ENCODE measurements around the gene BTRC.
"Not testable (repeated sequence)": the region's sequence is repeated elsewhere in the genome, so short reads cannot be mapped to it uniquely, and the experiment has no call there.

BTRC gene

DNA sequence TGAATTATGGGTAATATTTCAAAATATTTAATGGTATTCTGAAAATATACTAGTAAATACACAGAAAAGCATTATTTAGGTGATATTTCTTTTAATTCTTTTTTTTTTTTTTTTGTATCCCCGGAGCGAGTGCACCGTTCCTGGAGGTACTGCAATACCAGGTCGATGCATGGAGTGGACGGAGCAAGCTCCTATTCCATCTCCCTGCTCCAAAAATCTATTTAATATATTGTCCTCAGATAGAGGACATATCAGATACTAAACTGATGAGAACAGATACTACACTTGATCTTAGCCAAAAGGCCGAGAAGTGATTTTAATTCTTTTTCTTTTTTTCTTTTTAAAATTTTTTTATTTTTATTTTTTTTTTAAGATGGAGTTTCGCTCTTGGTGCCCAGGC lies 10.8 kb downstream of the BTRC start:
- Histone ChIP-seq H3K36me3 (ENCODE audit: low read length) (no peaks in the 10 kb centered on the region), H4K20me1 (ENCODE audit: low read depth, low read length) (no peaks in the 10 kb centered on the region), H3K79me2 (ENCODE audit: insufficient read depth, low read length) (no peaks in the 10 kb centered on the region), H3K4me2 (ENCODE audit: low read depth, low read length, poor library complexity, severe bottlenecking) (no peak overlapping the region), H3F3A (ENCODE audit: insufficient read depth) (no peaks in the 10 kb centered on the region), H3K27ac (ENCODE audit: low read depth, low read length) (no peak overlapping the region), H3K9me3 (ENCODE audit: insufficient read depth, low read length) (no peaks in the 10 kb centered on the region), H3K9ac (ENCODE audit: low read length) (no peak overlapping the region), H2AFZ (ENCODE audit: low read depth, low read length, severe bottlenecking) (no peak overlapping the region), H3K9me2 (replicated peaks; ENCODE audit: insufficient read depth, low read length) (no peaks in the 10 kb centered on the region), H3K4me3 (ENCODE audit: insufficient read depth, low read length, poor library complexity, severe bottlenecking) (no peak overlapping the region), H3K27me3 (ENCODE audit: low read length) (no peaks in the 10 kb centered on the region)
- no peak for TF ChIP-seq EZH2phosphoT487 (conservative IDR thresholded peaks at IDR 0.05; ENCODE audit: low read length)
- TF ChIP-seq, protein P1, sequence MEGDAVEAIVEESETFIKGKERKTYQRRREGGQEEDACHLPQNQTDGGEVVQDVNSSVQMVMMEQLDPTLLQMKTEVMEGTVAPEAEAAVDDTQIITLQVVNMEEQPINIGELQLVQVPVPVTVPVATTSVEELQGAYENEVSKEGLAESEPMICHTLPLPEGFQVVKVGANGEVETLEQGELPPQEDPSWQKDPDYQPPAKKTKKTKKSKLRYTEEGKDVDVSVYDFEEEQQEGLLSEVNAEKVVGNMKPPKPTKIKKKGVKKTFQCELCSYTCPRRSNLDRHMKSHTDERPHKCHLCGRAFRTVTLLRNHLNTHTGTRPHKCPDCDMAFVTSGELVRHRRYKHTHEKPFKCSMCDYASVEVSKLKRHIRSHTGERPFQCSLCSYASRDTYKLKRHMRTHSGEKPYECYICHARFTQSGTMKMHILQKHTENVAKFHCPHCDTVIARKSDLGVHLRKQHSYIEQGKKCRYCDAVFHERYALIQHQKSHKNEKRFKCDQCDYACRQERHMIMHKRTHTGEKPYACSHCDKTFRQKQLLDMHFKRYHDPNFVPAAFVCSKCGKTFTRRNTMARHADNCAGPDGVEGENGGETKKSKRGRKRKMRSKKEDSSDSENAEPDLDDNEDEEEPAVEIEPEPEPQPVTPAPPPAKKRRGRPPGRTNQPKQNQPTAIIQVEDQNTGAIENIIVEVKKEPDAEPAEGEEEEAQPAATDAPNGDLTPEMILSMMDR (IDR thresholded peaks at IDR 0.05; ENCODE audit: insufficient read depth, low read length, poor library complexity, severe bottlenecking): no peak

DNA sequence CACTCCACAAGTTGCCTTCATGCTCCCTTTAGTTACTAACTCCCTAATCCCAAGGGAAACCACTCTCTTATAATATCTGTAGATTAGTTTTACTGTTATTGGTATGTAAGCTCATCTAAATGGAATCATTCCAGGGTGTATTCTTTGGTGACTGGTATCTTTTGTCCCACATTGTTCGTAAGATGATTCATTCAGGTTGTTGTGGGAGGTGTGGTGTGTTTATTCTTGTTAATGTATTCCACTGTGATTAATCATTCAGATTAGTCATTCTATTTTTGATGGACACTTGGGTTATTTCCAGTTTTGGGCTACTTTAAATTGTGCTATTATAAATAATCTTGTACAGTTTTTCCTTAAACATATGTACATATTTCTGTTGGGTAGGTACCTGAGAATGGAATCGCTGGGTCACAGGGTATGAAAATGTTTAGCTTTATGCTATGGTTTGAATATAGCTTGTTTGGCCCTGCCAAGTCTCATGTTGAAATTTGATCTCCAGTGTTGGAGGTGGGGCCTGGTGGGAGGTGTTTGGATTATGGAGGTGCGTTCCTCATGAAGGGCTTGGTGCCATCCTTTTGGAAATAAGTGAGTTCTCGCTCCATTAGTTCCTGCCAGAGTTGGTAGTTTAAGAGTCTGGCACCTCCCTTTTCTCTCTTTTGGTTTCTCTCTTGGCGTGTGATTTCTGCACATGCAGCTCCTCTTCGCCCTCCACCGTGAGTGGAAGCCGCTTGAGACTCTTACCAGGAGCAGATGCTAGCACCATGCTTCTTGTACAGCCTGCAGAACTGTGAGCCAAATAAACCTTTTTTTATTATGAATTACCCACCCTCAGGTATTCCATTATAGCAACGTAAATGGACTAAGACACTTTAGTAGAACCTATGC lies 13.8 kb downstream of the BTRC start:
- H3K27ac ChIP-seq (ENCODE audit: low read depth, low read length): no peak overlapping the region
- H4K20me1 ChIP-seq (ENCODE audit: low read depth, low read length): no peaks in the 10 kb centered on the region
- no peaks in the 10 kb centered on the region for H3K9me3 ChIP-seq (ENCODE audit: insufficient read depth, low read length)
- TF ChIP-seq, protein P1 (IDR thresholded peaks at IDR 0.05; ENCODE audit: insufficient read depth, low read length, poor library complexity, severe bottlenecking): no peak
- TF ChIP-seq EZH2phosphoT487 (conservative IDR thresholded peaks at IDR 0.05; ENCODE audit: low read length): no peak
- H3K4me2 ChIP-seq (ENCODE audit: low read depth, low read length, poor library complexity, severe bottlenecking): no peak overlapping the region
- no peak overlapping the region for H3K9ac ChIP-seq (ENCODE audit: low read length)
- no peaks in the 10 kb centered on the region for H3F3A ChIP-seq (ENCODE audit: insufficient read depth)
- H3K4me3 ChIP-seq (ENCODE audit: insufficient read depth, low read length, poor library complexity, severe bottlenecking): no peak overlapping the region
- no peaks in the 10 kb centered on the region for H3K27me3 ChIP-seq (ENCODE audit: low read length)
- no peaks in the 10 kb centered on the region for H3K36me3 ChIP-seq (ENCODE audit: low read length)
- no peak overlapping the region for H2AFZ ChIP-seq (ENCODE audit: low read depth, low read length, severe bottlenecking)
- no peaks in the 10 kb centered on the region for H3K9me2 ChIP-seq (replicated peaks; ENCODE audit: insufficient read depth, low read length)
- H3K79me2 ChIP-seq (ENCODE audit: insufficient read depth, low read length): no peaks in the 10 kb centered on the region

DNA sequence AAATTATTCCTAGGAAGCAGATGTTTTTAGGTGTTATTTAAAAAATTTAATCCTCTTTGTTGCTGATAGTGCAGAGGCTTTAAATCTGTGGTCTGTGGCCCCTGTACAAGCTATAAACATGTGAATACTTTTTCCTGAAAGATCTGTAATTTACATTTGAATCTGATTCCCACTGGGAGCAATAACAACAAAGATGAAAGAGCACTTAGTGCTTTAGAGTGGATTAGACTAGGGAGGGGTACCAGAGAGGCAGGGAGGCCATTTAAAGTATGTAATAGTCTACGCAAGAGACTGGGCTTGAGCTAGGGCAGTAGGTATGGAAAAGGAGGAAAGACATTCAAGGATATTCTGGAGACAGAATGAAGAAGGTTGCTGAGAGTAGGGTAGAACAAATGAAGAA lies 19.1 kb downstream of the BTRC start:
- Histone ChIP-seq H3K9me3 (ENCODE audit: insufficient read depth, low read length) (no peaks in the 10 kb centered on the region), H3K9me2 (replicated peaks; ENCODE audit: insufficient read depth, low read length) (no peaks in the 10 kb centered on the region), H3K36me3 (ENCODE audit: low read length) (no peaks in the 10 kb centered on the region), H3F3A (ENCODE audit: insufficient read depth) (no peaks in the 10 kb centered on the region), H3K4me3 (ENCODE audit: insufficient read depth, low read length, poor library complexity, severe bottlenecking) (no peak overlapping the region), H3K79me2 (ENCODE audit: insufficient read depth, low read length) (no peaks in the 10 kb centered on the region), H3K4me2 (ENCODE audit: low read depth, low read length, poor library complexity, severe bottlenecking) (no peak overlapping the region), H2AFZ (ENCODE audit: low read depth, low read length, severe bottlenecking) (no peak overlapping the region), H3K27me3 (ENCODE audit: low read length) (no peaks in the 10 kb centered on the region), H4K20me1 (ENCODE audit: low read depth, low read length) (no peaks in the 10 kb centered on the region), H3K9ac (ENCODE audit: low read length) (no peak overlapping the region), H3K27ac (ENCODE audit: low read depth, low read length) (no peak overlapping the region)
- no peak for TF ChIP-seq EZH2phosphoT487 (conservative IDR thresholded peaks at IDR 0.05; ENCODE audit: low read length)
- TF ChIP-seq, protein P1 (IDR thresholded peaks at IDR 0.05; ENCODE audit: insufficient read depth, low read length, poor library complexity, severe bottlenecking): no peak

DNA sequence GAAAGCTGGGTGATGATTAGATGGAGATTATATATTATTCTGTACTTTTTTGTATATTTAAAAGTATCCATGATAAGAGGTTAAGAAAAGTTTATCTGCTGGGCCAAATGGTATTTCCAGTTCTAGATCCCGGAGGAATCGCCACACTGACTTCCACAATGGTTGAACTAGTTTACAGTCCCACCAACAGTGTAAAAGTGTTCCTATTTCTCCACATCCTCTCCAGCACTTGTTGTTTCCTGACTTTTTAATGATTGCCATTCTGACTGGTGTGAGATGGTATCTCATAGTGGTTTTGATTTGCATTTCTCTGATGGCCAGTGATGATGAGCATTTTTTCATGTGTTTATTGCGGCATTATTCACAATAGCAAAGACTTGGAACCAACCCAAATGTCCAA lies 20.0 kb downstream of the BTRC start:
- not testable (repeated sequence) for H3F3A ChIP-seq (ENCODE audit: insufficient read depth); H2AFZ ChIP-seq (ENCODE audit: low read depth, low read length, severe bottlenecking); H3K9me3 ChIP-seq (ENCODE audit: insufficient read depth, low read length); H4K20me1 ChIP-seq (ENCODE audit: low read depth, low read length); H3K9me2 ChIP-seq (replicated peaks; ENCODE audit: insufficient read depth, low read length); H3K27ac ChIP-seq (ENCODE audit: low read depth, low read length); H3K27me3 ChIP-seq (ENCODE audit: low read length); H3K9ac ChIP-seq (ENCODE audit: low read length); H3K36me3 ChIP-seq (ENCODE audit: low read length); H3K4me3 ChIP-seq (ENCODE audit: insufficient read depth, low read length, poor library complexity, severe bottlenecking); H3K79me2 ChIP-seq (ENCODE audit: insufficient read depth, low read length); H3K4me2 ChIP-seq (ENCODE audit: low read depth, low read length, poor library complexity, severe bottlenecking)
